K562 (cell line): Measurements from ENCODE around the gene C4orf54. TPM values are rescaled to one million over a fixed set of nuclear protein-coding genes. Genes with fewer than 3 reads are reported as not detected.
A peak's percentile ranks its signal among the peaks of the same experiment; 100 is the strongest.

ENCODE experiments used
- ATAC-seq: fragments of 200-7000 bp; cut with Tn5 transposase; 3 replicates; pipeline ENCODE4 v1.9.1; 2020; ENCODE audit warnings: moderate library complexity
- BruUV-seq: library from RNA; stranded (reverse); fragments of 400-500 nt; replicated peaks from 2 replicates; lab custom pipeline; 2021; lab: Mats Ljungman, UMichigan
- CTCF ChIA-PET: fragments of 300-600 bp; formaldehyde crosslinking; extraction: SDS; loops from one replicate; lab custom pipeline; 2021; ENCODE audit warnings: low intra/inter-chr PET ratio; lab: Yijun Ruan, JAX
- POLR2A ChIA-PET: fragments of 300-600, 350-650 bp; sonication (Branson Sonifier 250); formaldehyde crosslinking; extraction: SDS; loops from one replicate; lab custom pipeline; 2021; ENCODE audit warnings: antibody characterized with exemption, inconsistent platforms; lab: Yijun Ruan, JAX
- DNase-seq, 4 experiments: peaks; one replicate each; pipeline versions ENCODE4 v3.0.0 to v3.0.0-alpha.2; 2011 to 2018; ENCODE audit warnings: low spot score in 3 of 4, mixed read lengths in 3 of 4; ENCODE audit errors: extremely low read depth in 1 of 4
- FAIRE-seq: peaks from 2 replicates; lab custom pipeline; 2011; peaks lifted over from hg19 to GRCh38; lab: Jason Lieb, UNC
- H2AFZ ChIP-seq: 2 replicates; pipeline ENCODE4 v1.6.0; 2011; ENCODE audit warnings: low read depth, low read length, control low read depth, inconsistent platforms
- H3K27ac ChIP-seq: fragments of 200-600 bp; 3 replicates; pipeline ENCODE4 v1.8.0; 2011; ENCODE audit warnings: low read depth, mild to moderate bottlenecking, control low read depth, inconsistent platforms, low read length, moderate library complexity, mixed read lengths; ENCODE audit errors: extremely low read depth
- H3K27me3 ChIP-seq, 2 experiments: fragments of 300-600 bp in 1 of 2; 2 replicates in 1 of 2; 3 replicates in 1 of 2; pipeline versions ENCODE4 v1.6.0 to v1.8.0; 2011; ENCODE audit warnings: inconsistent platforms in 2 of 2, low read length in 2 of 2, mild to moderate bottlenecking in 1 of 2, mixed read lengths in 1 of 2, moderate library complexity in 1 of 2; ENCODE audit not compliant: control insufficient read depth in 2 of 2, insufficient read depth in 2 of 2
- H3K36me3 ChIP-seq: fragments of 300-600 bp; 3 replicates; pipeline ENCODE4 v1.8.0; 2011; ENCODE audit warnings: mild to moderate bottlenecking, low read length, inconsistent platforms; ENCODE audit not compliant: control insufficient read depth, insufficient read depth
- H3K4me1 ChIP-seq, 2 experiments: fragments of 200-600 bp in 1 of 2; replicated peaks in 1 of 2; 2 replicates in 1 of 2; 3 replicates in 1 of 2; pipeline versions ENCODE4 v1.5.1 to v1.8.0; 2011; ENCODE audit warnings: inconsistent platforms in 2 of 2, low read length in 2 of 2, mild to moderate bottlenecking in 1 of 2, mixed read lengths in 1 of 2, moderate library complexity in 1 of 2; ENCODE audit not compliant: control insufficient read depth in 2 of 2, insufficient read depth in 2 of 2
- H3K4me2 ChIP-seq: 2 replicates; pipeline ENCODE4 v1.6.1; 2011; ENCODE audit warnings: low read length, control low read depth, inconsistent platforms, mixed read lengths; ENCODE audit not compliant: insufficient read depth
- H3K4me3 ChIP-seq: fragments of 200-600 bp; sonication (generic), shearing (Covaris generic); 2 replicates; pipeline ENCODE4 v1.5.1; 2016; ENCODE audit warnings: control low read depth, inconsistent platforms
- H3K79me2 ChIP-seq: fragments of 200-600 bp; 3 replicates; pipeline ENCODE4 v1.8.0; 2011; ENCODE audit warnings: low read length, inconsistent platforms; ENCODE audit not compliant: control insufficient read depth, insufficient read depth
- H3K9ac ChIP-seq, 2 experiments: 2 replicates each; pipeline versions ENCODE4 v1.6.0 to v1.6.1; 2011; ENCODE audit warnings: low read depth in 2 of 2, low read length in 2 of 2, control low read depth in 1 of 2, inconsistent platforms in 1 of 2, mild to moderate bottlenecking in 1 of 2, mixed read lengths in 1 of 2; ENCODE audit not compliant: insufficient read depth in 1 of 2
- H3K9me1 ChIP-seq: one replicate; pipeline ENCODE4 v1.6.0; 2011; ENCODE audit warnings: inconsistent platforms, mild to moderate bottlenecking, low read length, moderate library complexity; ENCODE audit not compliant: control insufficient read depth, insufficient read depth
- H3K9me3 ChIP-seq: replicated peaks from 2 replicates; pipeline ENCODE4 v1.5.1; 2011; ENCODE audit warnings: low read depth, low read length, inconsistent platforms; ENCODE audit not compliant: control insufficient read depth, insufficient read depth
- H4K20me1 ChIP-seq: replicated peaks from 2 replicates; pipeline ENCODE4 v1.6.1; 2011; ENCODE audit warnings: low read length, inconsistent platforms, mixed read lengths; ENCODE audit not compliant: control insufficient read depth, insufficient read depth
- CEBPZ ChIP-seq: fragments of 150-350 bp; IDR thresholded peaks from 2 replicates; pipeline ENCODE4 v1.6.1; 2014; ENCODE audit warnings: low read depth, mild to moderate bottlenecking, low read length, borderline replicate concordance
- CREM ChIP-seq: IDR thresholded peaks from 2 replicates; pipeline ENCODE4 v1.6.1; 2014; ENCODE audit warnings: antibody characterized with exemption, low read depth
- SNRNP70 ChIP-seq: fragments of 200-400 bp; formaldehyde crosslinking; optimal IDR thresholded peaks from 2 replicates; pipeline ENCODE3; 2017; ENCODE audit warnings: low read depth, low read length
- WGBS: fragments of 100-300 bp; shearing (Covaris generic); methylation state at CpG from one replicate; pipeline ENCODE4 v1.1.6; 2016; ENCODE audit warnings: low coverage, mixed read lengths; ENCODE audit not compliant: insufficient coverage; ENCODE audit errors: missing lambda C conversion rate; 5-methylcytosine and 5-hydroxymethylcytosine counted together
- in situ Hi-C: fragments of 300-500 bp; cut with MboI; formaldehyde crosslinking; loops from 4 replicates; pipeline ENCODE4 v1.15.0; 2018; ENCODE audit warnings: inconsistent platforms, mixed read lengths
- intact Hi-C: fragments of 100-400 bp; cut with micrococcal nuclease; formaldehyde crosslinking; loops from 2 replicates; pipeline ENCODE4 v1.14.2; 2022
- polyA plus RNA-seq, 8 experiments: library from polyadenylated mRNA; depleted of rRNA in 4 of 8; stranded (reverse) in 5 of 8; unstranded in 3 of 8; fragments of >200 nt; fragmentation: Nextera tagmentation in 2 of 8; fragmentation: Illumina TruSeq in 1 of 8; extraction: Ambion mirVana in 2 of 8; extraction: Trizol in 1 of 8; gene quantifications; 2 replicates each; pipeline versions ENCODE4 v1.2.1 to v1.2.3, GENCODE V29; 2011 to 2014; ENCODE audit warnings: inconsistent platforms in 1 of 8, missing spikeins in 1 of 8
- total RNA-seq, 7 experiments: library from RNA; depleted of rRNA in 6 of 7; stranded (reverse); fragments of >200 nt in 6 of 7; fragmentation: Illumina TruSeq in 2 of 7; extraction: Trizol in 2 of 7; gene quantifications; 2 replicates each; pipeline versions ENCODE4 v1.2.1 to v1.2.3, GENCODE V29; 2011 to 2021; ENCODE audit warnings: low replicate concordance in 1 of 7
- TF ChIP-seq, protein P1 (sequence below): fragments of 450-650 bp; formaldehyde crosslinking; IDR thresholded peaks from 2 replicates; pipeline ENCODE4 v1.4.0; 2022; ENCODE audit warnings: missing genetic modification characterization
- TF ChIP-seq, protein P2 (sequence below): fragments of 250-450 bp; sonication (Bioruptor Pico); IDR thresholded peaks from 2 replicates; pipeline ENCODE4 v1.8.0; 2022; ENCODE audit warnings: inconsistent platforms
- TF ChIP-seq, protein P3 (sequence below): fragments of 450-650 bp; IDR thresholded peaks from 2 replicates; pipeline ENCODE4 v1.6.1; 2016; ENCODE audit warnings: mild to moderate bottlenecking

C4orf54 gene
- total and polyA plus RNA-seq, 9 of the 15 experiments (the other 6 are each of a cell fraction or from before 2014, with no cell fraction given), result not detected

- 0% methylated on average over 18 of the region's 18 CpGs for WGBS
- CTCF ChIA-PET, result no interaction called here
- intact Hi-C loops, result no loop called here
- Histone ChIP-seq H3K27me3 (peaks cover 45 to 66% of the 10 kb centered on the region in 2 experiments), H3K9me1 (no peaks in the 10 kb centered on the region), H2AFZ (no peak overlapping the region), H4K20me1 (no peaks in the 10 kb centered on the region; the same call in 1 of the 2 replicates), H3K9me3 (no peaks in the 10 kb centered on the region), H3K4me3 (no peak overlapping the region), H3K9ac (no peak overlapping the region), H3K4me2 (no peak overlapping the region), H3K36me3 (no peaks in the 10 kb centered on the region), H3K4me1 (peaks cover 0 to 20% of the 10 kb centered on the region in 2 experiments; a peak in 2 of 5 replicates), H3K27ac (no peak overlapping the region), H3K79me2 (no peaks in the 10 kb centered on the region)
- peak; percentile 14; the same call in 2 of the 3 replicates for ATAC-seq
- BruUV-seq, result no TSS peak
- POLR2A ChIA-PET, result interaction anchor here (0.7 kb wide), 1 partner anchor 1578 kb away, joined by 3 read pairs; no protein-coding TSS in a partner anchor
- no peak for FAIRE-seq
- in situ Hi-C loops, result no loop called here
- DNase-seq, result no peak
- TF ChIP-seq CEBPZ (no peak), CREM (no peak), SNRNP70 (no peak)
- TF ChIP-seq, protein P1, sequence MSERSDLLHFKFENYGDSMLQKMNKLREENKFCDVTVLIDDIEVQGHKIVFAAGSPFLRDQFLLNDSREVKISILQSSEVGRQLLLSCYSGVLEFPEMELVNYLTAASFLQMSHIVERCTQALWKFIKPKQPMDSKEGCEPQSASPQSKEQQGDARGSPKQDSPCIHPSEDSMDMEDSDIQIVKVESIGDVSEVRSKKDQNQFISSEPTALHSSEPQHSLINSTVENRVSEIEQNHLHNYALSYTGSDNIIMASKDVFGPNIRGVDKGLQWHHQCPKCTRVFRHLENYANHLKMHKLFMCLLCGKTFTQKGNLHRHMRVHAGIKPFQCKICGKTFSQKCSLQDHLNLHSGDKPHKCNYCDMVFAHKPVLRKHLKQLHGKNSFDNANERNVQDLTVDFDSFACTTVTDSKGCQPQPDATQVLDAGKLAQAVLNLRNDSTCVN (CRISPR knock-in tag), result no peak
- TF ChIP-seq, protein P2, sequence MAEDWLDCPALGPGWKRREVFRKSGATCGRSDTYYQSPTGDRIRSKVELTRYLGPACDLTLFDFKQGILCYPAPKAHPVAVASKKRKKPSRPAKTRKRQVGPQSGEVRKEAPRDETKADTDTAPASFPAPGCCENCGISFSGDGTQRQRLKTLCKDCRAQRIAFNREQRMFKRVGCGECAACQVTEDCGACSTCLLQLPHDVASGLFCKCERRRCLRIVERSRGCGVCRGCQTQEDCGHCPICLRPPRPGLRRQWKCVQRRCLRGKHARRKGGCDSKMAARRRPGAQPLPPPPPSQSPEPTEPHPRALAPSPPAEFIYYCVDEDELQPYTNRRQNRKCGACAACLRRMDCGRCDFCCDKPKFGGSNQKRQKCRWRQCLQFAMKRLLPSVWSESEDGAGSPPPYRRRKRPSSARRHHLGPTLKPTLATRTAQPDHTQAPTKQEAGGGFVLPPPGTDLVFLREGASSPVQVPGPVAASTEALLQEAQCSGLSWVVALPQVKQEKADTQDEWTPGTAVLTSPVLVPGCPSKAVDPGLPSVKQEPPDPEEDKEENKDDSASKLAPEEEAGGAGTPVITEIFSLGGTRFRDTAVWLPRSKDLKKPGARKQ (CRISPR knock-in tag), result no peak
- TF ChIP-seq, protein P3, sequence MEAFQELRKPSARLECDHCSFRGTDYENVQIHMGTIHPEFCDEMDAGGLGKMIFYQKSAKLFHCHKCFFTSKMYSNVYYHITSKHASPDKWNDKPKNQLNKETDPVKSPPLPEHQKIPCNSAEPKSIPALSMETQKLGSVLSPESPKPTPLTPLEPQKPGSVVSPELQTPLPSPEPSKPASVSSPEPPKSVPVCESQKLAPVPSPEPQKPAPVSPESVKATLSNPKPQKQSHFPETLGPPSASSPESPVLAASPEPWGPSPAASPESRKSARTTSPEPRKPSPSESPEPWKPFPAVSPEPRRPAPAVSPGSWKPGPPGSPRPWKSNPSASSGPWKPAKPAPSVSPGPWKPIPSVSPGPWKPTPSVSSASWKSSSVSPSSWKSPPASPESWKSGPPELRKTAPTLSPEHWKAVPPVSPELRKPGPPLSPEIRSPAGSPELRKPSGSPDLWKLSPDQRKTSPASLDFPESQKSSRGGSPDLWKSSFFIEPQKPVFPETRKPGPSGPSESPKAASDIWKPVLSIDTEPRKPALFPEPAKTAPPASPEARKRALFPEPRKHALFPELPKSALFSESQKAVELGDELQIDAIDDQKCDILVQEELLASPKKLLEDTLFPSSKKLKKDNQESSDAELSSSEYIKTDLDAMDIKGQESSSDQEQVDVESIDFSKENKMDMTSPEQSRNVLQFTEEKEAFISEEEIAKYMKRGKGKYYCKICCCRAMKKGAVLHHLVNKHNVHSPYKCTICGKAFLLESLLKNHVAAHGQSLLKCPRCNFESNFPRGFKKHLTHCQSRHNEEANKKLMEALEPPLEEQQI, result no peak
Observed at GRCh38 chr4:99651016-99651769, 6.4 kb downstream of the C4orf54 start.
